Esophagus mucosa (tissue), 1 donor: ENCODE results near the gene HEG1. TPM values are rescaled to one million over a fixed set of nuclear protein-coding genes. Genes with fewer than 3 reads are reported as not detected.

Experiments used
- ATAC-seq: fragments of 200-7000 bp; cut with Tn5 transposase; one replicate; pipeline ENCODE4 v1.9.1; 2020
- total RNA-seq: library from RNA; stranded (reverse); gene quantifications from one replicate; pipeline ENCODE4 v1.2.4, GENCODE V29; 2023
- donor health status: DM: yes; HTN: yes; CAD: no.

HEG1 gene
- total RNA-seq, 1 donor from 2014 or later: 13.0 TPM

GRCh38 chr3:124939661-124940060, 116.1 kb downstream of the HEG1 start:
- no peak for ATAC-seq

- no peak for ATAC-seq
Measured at GRCh38 chr3:124938896-124939295, 116.9 kb downstream of the HEG1 start.

GRCh38 chr3:124937049-124937448, 118.7 kb downstream of the HEG1 start:
- no peak for ATAC-seq

- ATAC-seq: no peak
Measured at GRCh38 chr3:124935794-124936542, 119.8 kb downstream of the HEG1 start.

- no peak for ATAC-seq
Measured at GRCh38 chr3:124935264-124935663, 120.5 kb downstream of the HEG1 start.

- no peak for ATAC-seq
Measured at GRCh38 chr3:124934577-124934976, 121.2 kb downstream of the HEG1 start, which contains the start of gene MUC13. Gene MUC13 (minus strand): TSS chr3:124934751. CDS start chr3:124934712, 39 bp downstream.

GRCh38 chr3:124928333-124929202, 127.2 kb downstream of the HEG1 start:
- ATAC-seq: peak; percentile 59

- ATAC-seq: no peak
Measured at GRCh38 chr3:124927574-124928045, 128.2 kb downstream of the HEG1 start.

- ATAC-seq: no peak
Measured at GRCh38 chr3:124926426-124927101, 129.2 kb downstream of the HEG1 start.

- no peak for ATAC-seq
Measured at GRCh38 chr3:124924741-124925140, 131.1 kb downstream of the HEG1 start.

GRCh38 chr3:124923833-124924232, 132.0 kb downstream of the HEG1 start:
- no peak for ATAC-seq

- ATAC-seq: no peak
Measured at GRCh38 chr3:124920718-124921117, 135.1 kb downstream of the HEG1 start.

GRCh38 chr3:124919756-124920155, 136.0 kb downstream of the HEG1 start:
- ATAC-seq: no peak

GRCh38 chr3:124918524-124918923, 137.3 kb downstream of the HEG1 start:
- no peak for ATAC-seq

- no peak for ATAC-seq
Measured at GRCh38 chr3:124916837-124917409, 138.9 kb downstream of the HEG1 start.

Other genes starting within 250 kb of the HEG1 start
- 83.0 TPM for gene ITGB5, start 168.6 kb downstream of the HEG1 start, total RNA-seq
- gene MUC13, start 121.2 kb downstream of the HEG1 start, total RNA-seq: not detected
- gene SLC12A8, start 156.8 kb upstream of the HEG1 start, total RNA-seq: 7.7 TPM